ENCODE measurements around the gene C11orf21. TPM values are rescaled to one million over a fixed set of nuclear protein-coding genes. Genes with fewer than 3 reads are reported as not detected.
"Not testable (repeated sequence)": the region's sequence is repeated elsewhere in the genome, so short reads cannot be mapped to it uniquely, and the experiment has no call there.

Gene C11orf21
- total and polyA plus RNA-seq, 2 of the 8 experiments (the other 6 are each of a cell fraction or from before 2014, with no cell fraction given): not detected

DNA sequence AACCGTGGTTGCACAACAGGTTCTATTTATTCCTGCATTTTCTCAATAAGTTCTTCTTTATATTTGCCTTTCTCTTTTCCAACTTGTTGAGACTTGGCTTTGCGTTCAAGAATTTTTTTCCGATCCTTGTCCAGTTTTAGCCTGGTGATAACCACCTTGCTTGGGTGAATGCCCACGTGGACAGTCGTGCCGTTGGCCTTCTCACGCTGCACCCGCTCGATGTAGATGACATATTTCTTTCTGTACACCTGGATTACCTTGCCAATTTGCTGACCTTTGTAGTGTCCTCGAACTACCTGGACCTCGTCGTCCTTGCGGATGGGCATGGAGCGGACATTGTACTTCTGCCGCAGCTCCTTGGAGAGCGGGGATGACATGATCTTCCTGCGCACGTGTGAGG is 33.6 kb upstream of the C11orf21 start:
- H3K79me1 ChIP-seq (ENCODE audit: low read depth, low read length); H4K8ac ChIP-seq (ENCODE audit: extremely low read depth, insufficient read depth, low read length); H3K36me3 ChIP-seq (ENCODE audit: control insufficient read depth in 2 of 4, insufficient read depth in 4 of 4, low read length in 3 of 4); CTCF ChIA-PET (ENCODE audit: partially characterized antibody); H3K79me2 ChIP-seq (ENCODE audit: control insufficient read depth in 1 of 2, insufficient read depth in 2 of 2, low read length in 2 of 2); H2BK120ac ChIP-seq (replicated peaks; ENCODE audit: low read depth, low read length); POLR2A ChIA-PET (ENCODE audit: partially characterized antibody); H2BK15ac ChIP-seq (ENCODE audit: low read length); H3K23ac ChIP-seq (ENCODE audit: insufficient read length); DNase-seq (ENCODE audit: low read depth in 1 of 2, low spot score in 2 of 2); H2BK5ac ChIP-seq (ENCODE audit: low read depth, low read length); FAIRE-seq; H3K4ac ChIP-seq (replicated peaks; ENCODE audit: insufficient read length, low read depth, low read length); H2BK12ac ChIP-seq (ENCODE audit: low read depth, low read length); H3K4me1 ChIP-seq (replicated peaks in 1 of 4; ENCODE audit: control insufficient read depth in 3 of 4, insufficient read depth in 4 of 4, low read length in 3 of 4); H3K18ac ChIP-seq (ENCODE audit: extremely low read depth, low read length); H3K4me3 ChIP-seq (ENCODE audit: extremely low read depth in 1 of 4, insufficient read depth in 2 of 4, low read depth in 3 of 4, low read length in 4 of 4); H3K27me3 ChIP-seq (replicated peaks in 1 of 4; ENCODE audit: control insufficient read depth in 3 of 4, extremely low read depth in 1 of 4, insufficient read depth in 3 of 4, low read length in 3 of 4); H2BK20ac ChIP-seq (ENCODE audit: low read length); H3K9ac ChIP-seq (replicated peaks in 1 of 4; ENCODE audit: extremely low read depth in 1 of 4, low read depth in 3 of 4, low read length in 3 of 4); H4K5ac ChIP-seq (ENCODE audit: insufficient read length, low read depth, low read length); H4K91ac ChIP-seq (replicated peaks; ENCODE audit: insufficient read length, low read length); H3K4me2 ChIP-seq (ENCODE audit: insufficient read depth in 1 of 2, low read depth in 2 of 2, low read length in 2 of 2); H3K14ac ChIP-seq (ENCODE audit: insufficient read length); H3K56ac ChIP-seq (replicated peaks; ENCODE audit: insufficient read length, low read depth, low read length); H3K27ac ChIP-seq (ENCODE audit: low read depth, low read length); H4K20me1 ChIP-seq (replicated peaks in 1 of 2; ENCODE audit: control insufficient read depth in 1 of 2, insufficient read depth in 2 of 2, low read length in 2 of 2); H2AFZ ChIP-seq (ENCODE audit: low read length); H2AK5ac ChIP-seq (ENCODE audit: low read depth, low read length); H3K23me2 ChIP-seq (ENCODE audit: low read depth, low read length): not testable (repeated sequence)
- H3K9me3 ChIP-seq (ENCODE audit: insufficient read depth in 2 of 2, low read depth in 1 of 2, low read length in 1 of 2): peaks cover 7 to 15% of the 10 kb centered on the region in 2 experiments; a peak in 3 of 4 replicates
- WGBS, 2 experiments (ENCODE audit: extremely low coverage in 1 of 2, insufficient coverage in 1 of 2, insufficient read length in 1 of 2, insufficient replicate concordance in 2 of 2, low coverage in 1 of 2, low lambda C conversion rate in 2 of 2, missing lambda C conversion rate in 1 of 2): 93% methylated on average over 18 of the region's 18 CpGs; no CpG with 5 or more reads in 1 of the 2 experiments

DNA sequence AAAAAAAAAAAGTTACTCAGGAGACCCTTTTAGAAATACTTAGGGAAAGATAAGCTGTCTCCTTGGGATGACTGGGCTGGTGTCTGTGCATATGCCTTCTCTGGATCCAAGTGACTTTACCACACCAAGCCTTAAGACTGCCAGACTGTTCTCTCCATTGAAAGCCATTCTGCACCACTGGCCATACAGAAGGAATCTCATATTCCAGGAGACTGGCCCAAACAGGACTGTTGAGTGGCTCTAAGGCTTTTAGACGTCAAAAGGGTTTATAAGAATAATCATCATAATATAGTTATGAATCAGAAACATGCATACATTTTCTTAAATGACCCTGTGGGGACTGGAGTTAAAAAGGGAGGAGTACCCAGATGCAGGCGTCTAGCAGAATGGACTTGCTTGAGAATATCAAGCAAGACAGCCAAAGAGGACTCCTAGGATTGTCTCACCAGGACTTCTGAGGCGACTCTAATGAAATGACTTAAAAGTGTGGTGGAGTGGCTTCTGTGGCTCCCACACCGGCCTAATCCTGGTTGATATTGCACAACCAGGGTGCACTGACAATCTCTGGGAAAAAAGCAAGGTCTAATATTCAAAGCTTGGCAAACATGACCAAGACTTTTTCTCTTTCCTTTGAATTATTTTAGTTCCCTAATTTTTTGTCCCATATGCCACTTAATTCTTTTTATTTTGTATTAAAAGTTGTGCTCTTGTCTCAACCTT is 31.9 kb upstream of the C11orf21 start:
- H3K36me3 ChIP-seq (ENCODE audit: control insufficient read depth in 2 of 4, insufficient read depth in 4 of 4, low read length in 3 of 4); H2BK15ac ChIP-seq (ENCODE audit: low read length); POLR2A ChIA-PET (ENCODE audit: partially characterized antibody); H2BK12ac ChIP-seq (ENCODE audit: low read depth, low read length); H3K9ac ChIP-seq (replicated peaks in 1 of 4; ENCODE audit: extremely low read depth in 1 of 4, low read depth in 3 of 4, low read length in 3 of 4); CTCF ChIA-PET (ENCODE audit: partially characterized antibody); H4K8ac ChIP-seq (ENCODE audit: extremely low read depth, insufficient read depth, low read length); H3K4me1 ChIP-seq (replicated peaks in 1 of 4; ENCODE audit: control insufficient read depth in 3 of 4, insufficient read depth in 4 of 4, low read length in 3 of 4); H3K56ac ChIP-seq (replicated peaks; ENCODE audit: insufficient read length, low read depth, low read length); H3K4me2 ChIP-seq (ENCODE audit: insufficient read depth in 1 of 2, low read depth in 2 of 2, low read length in 2 of 2); FAIRE-seq; H2BK5ac ChIP-seq (ENCODE audit: low read depth, low read length); H2AFZ ChIP-seq (ENCODE audit: low read length); H3K4ac ChIP-seq (replicated peaks; ENCODE audit: insufficient read length, low read depth, low read length); DNase-seq (ENCODE audit: low read depth in 1 of 2, low spot score in 2 of 2); H3K79me2 ChIP-seq (ENCODE audit: control insufficient read depth in 1 of 2, insufficient read depth in 2 of 2, low read length in 2 of 2); H3K27me3 ChIP-seq (replicated peaks in 1 of 4; ENCODE audit: control insufficient read depth in 3 of 4, extremely low read depth in 1 of 4, insufficient read depth in 3 of 4, low read length in 3 of 4); H3K14ac ChIP-seq (ENCODE audit: insufficient read length); H3K79me1 ChIP-seq (ENCODE audit: low read depth, low read length); H3K18ac ChIP-seq (ENCODE audit: extremely low read depth, low read length); H3K27ac ChIP-seq (ENCODE audit: low read depth, low read length); H3K4me3 ChIP-seq (ENCODE audit: extremely low read depth in 1 of 4, insufficient read depth in 2 of 4, low read depth in 3 of 4, low read length in 4 of 4); H4K5ac ChIP-seq (ENCODE audit: insufficient read length, low read depth, low read length); H3K23ac ChIP-seq (ENCODE audit: insufficient read length); H2BK120ac ChIP-seq (replicated peaks; ENCODE audit: low read depth, low read length); H3K23me2 ChIP-seq (ENCODE audit: low read depth, low read length); H4K20me1 ChIP-seq (replicated peaks in 1 of 2; ENCODE audit: control insufficient read depth in 1 of 2, insufficient read depth in 2 of 2, low read length in 2 of 2); H2BK20ac ChIP-seq (ENCODE audit: low read length); H2AK5ac ChIP-seq (ENCODE audit: low read depth, low read length); H4K91ac ChIP-seq (replicated peaks; ENCODE audit: insufficient read length, low read length): not testable (repeated sequence)
- 83% methylated on average over 2 of the region's 4 CpGs; no CpG with 5 or more reads in 1 of the 2 experiments for WGBS, 2 experiments (ENCODE audit: extremely low coverage in 1 of 2, insufficient coverage in 1 of 2, insufficient read length in 1 of 2, insufficient replicate concordance in 2 of 2, low coverage in 1 of 2, low lambda C conversion rate in 2 of 2, missing lambda C conversion rate in 1 of 2)
- peaks cover 7 to 18% of the 10 kb centered on the region in 2 experiments; a peak in 3 of 4 replicates for H3K9me3 ChIP-seq (ENCODE audit: insufficient read depth in 2 of 2, low read depth in 1 of 2, low read length in 1 of 2)

Data from H1 (cell line).